ENCODE data around the gene CCNK. TPM values are rescaled to one million over a fixed set of nuclear protein-coding genes. Genes with fewer than 3 reads are reported as not detected.
A peak's percentile ranks its signal among the peaks of the same experiment; 100 is the strongest.

The CCNK gene
- total RNA-seq, 1 experiment from 2014 or later, result 80.1 TPM

GRCh38 chr14:99522025-99522401, 40.8 kb downstream of the CCNK start:
- Histone ChIP-seq H3K9ac (ENCODE audit: extremely low read depth, insufficient read length, low read length) (no peak overlapping the region), H2AFZ (ENCODE audit: low read length) (no peak overlapping the region), H4K20me1 (ENCODE audit: control insufficient read depth, insufficient read depth, insufficient read length) (peaks cover 3% of the 10 kb centered on the region)

More at GRCh38 chr14:99522025-99522401, 40.8 kb downstream of the CCNK start:
- Mint-ChIP-seq H3K36me3 (ENCODE audit: insufficient read depth in 1 of 3, low read depth in 3 of 3) (peaks cover 0 to 10% (median 0%) of the 10 kb centered on the region in 3 experiments; a peak in 4 of 7 replicates), H3K27me3 (ENCODE audit: low read depth) (no peaks in the 10 kb centered on the region; the same call in 1 of the 2 replicates), H3K4me1 (peaks cover 41 to 59% of the 10 kb centered on the region in 2 experiments), H3K27ac (peak overlapping the region in 2 of 3 experiments; percentile 66 to 70; a peak in 1 of 7 replicates), H3K4me3 (no peak overlapping the region), H3K9me3 (no peaks in the 10 kb centered on the region)
- Histone ChIP-seq H2BK15ac (ENCODE audit: low read depth, low read length) (no peak overlapping the region), H2BK5ac (ENCODE audit: insufficient read length, low read length) (no peak overlapping the region), H3K18ac (ENCODE audit: insufficient read length, low read depth, low read length) (no peak overlapping the region), H3K79me1 (ENCODE audit: insufficient read depth, low read depth, low read length, poor library complexity, severe bottlenecking) (no peaks in the 10 kb centered on the region), H3K23ac (ENCODE audit: insufficient read length, low read depth, low read length) (no peak overlapping the region), H3K4me2 (ENCODE audit: insufficient read depth, insufficient read length, low read length) (no peak overlapping the region), H3K27ac (ENCODE audit: insufficient read length, low read depth, low read length) (no peak overlapping the region), H3K4me1 (ENCODE audit: insufficient read depth, low read length) (peaks cover 11% of the 10 kb centered on the region; the same call in 1 of the 2 replicates), H3K23me2 (ENCODE audit: insufficient read length, low read depth, low read length, poor library complexity, severe bottlenecking) (no peaks in the 10 kb centered on the region), H3K14ac (ENCODE audit: insufficient read depth, low read length) (no peak overlapping the region), H2BK12ac (ENCODE audit: insufficient read length, low read depth, low read length) (no peak overlapping the region), H3T11ph (ENCODE audit: low read length) (no peak overlapping the region), H2AK5ac (ENCODE audit: insufficient read length, low read length) (no peak overlapping the region), H2BK120ac (ENCODE audit: low read depth, low read length, poor library complexity, severe bottlenecking) (no peak overlapping the region), H4K91ac (ENCODE audit: insufficient read length, low read depth, low read length) (no peak overlapping the region), H3K27me3 (ENCODE audit: insufficient read depth, low read length) (no peaks in the 10 kb centered on the region), H3K56ac (ENCODE audit: insufficient read length, low read depth, low read length) (no peak overlapping the region), H4K5ac (ENCODE audit: insufficient read length, low read depth, low read length) (no peak overlapping the region), H4K8ac (replicated peaks; ENCODE audit: insufficient read length, low read depth, low read length) (no peak overlapping the region), H2BK20ac (ENCODE audit: low read depth, low read length, poor library complexity, severe bottlenecking) (no peak overlapping the region), H3K4ac (ENCODE audit: low read depth, low read length) (no peak overlapping the region), H3K9me3 (ENCODE audit: control insufficient read depth, low read depth, low read length) (no peaks in the 10 kb centered on the region), H3K79me2 (ENCODE audit: insufficient read depth, low read length) (no peaks in the 10 kb centered on the region)
- TF ChIP-seq, protein P1, sequence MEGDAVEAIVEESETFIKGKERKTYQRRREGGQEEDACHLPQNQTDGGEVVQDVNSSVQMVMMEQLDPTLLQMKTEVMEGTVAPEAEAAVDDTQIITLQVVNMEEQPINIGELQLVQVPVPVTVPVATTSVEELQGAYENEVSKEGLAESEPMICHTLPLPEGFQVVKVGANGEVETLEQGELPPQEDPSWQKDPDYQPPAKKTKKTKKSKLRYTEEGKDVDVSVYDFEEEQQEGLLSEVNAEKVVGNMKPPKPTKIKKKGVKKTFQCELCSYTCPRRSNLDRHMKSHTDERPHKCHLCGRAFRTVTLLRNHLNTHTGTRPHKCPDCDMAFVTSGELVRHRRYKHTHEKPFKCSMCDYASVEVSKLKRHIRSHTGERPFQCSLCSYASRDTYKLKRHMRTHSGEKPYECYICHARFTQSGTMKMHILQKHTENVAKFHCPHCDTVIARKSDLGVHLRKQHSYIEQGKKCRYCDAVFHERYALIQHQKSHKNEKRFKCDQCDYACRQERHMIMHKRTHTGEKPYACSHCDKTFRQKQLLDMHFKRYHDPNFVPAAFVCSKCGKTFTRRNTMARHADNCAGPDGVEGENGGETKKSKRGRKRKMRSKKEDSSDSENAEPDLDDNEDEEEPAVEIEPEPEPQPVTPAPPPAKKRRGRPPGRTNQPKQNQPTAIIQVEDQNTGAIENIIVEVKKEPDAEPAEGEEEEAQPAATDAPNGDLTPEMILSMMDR (conservative IDR thresholded peaks at IDR 0.05), result no peak
- no peak for DNase-seq
- no CpG with 5 or more reads among the region's 18 CpGs for WGBS (ENCODE audit: extremely low coverage, insufficient read length, low lambda C conversion rate)
